ENCODE measurements around the gene CDC27.

- TF ChIP-seq ELF4 (IDR thresholded peaks at IDR 0.05) (no peak), FOXM1 (IDR thresholded peaks at IDR 0.05; ENCODE audit: borderline replicate concordance) (no peak), HDGF (IDR thresholded peaks at IDR 0.05; ENCODE audit: borderline replicate concordance) (no peak), NFRKB (IDR thresholded peaks at IDR 0.05) (no peak), L3MBTL2 (conservative IDR thresholded peaks at IDR 0.05) (no peak), FOXK2 (IDR thresholded peaks at IDR 0.05) (no peak), BHLHE40 (IDR thresholded peaks at IDR 0.05; ENCODE audit: borderline replicate concordance) (no peak), FOXA1 (IDR thresholded peaks at IDR 0.05) (no peak), PKNOX1 (IDR thresholded peaks at IDR 0.05) (no peak), CTBP1 (IDR thresholded peaks at IDR 0.05; ENCODE audit: borderline replicate concordance) (no peak), SUZ12 (IDR thresholded peaks at IDR 0.05) (no peak), SP1 (IDR thresholded peaks at IDR 0.05) (no peak), ZNF384 (IDR thresholded peaks at IDR 0.05) (no peak), TARDBP (IDR thresholded peaks at IDR 0.05) (no peak)
Observed at GRCh38 chr17:47135235-47135634, 53.9 kb downstream of the CDC27 start.
